GM12878 (cell line): ENCODE measurements around the gene ADGRF1. TPM values are rescaled to one million over a fixed set of nuclear protein-coding genes. Genes with fewer than 3 reads are reported as not detected.

Experiments used
- ATAC-seq: fragments of 200-7000 bp; cut with Tn5 transposase; 3 replicates; pipeline ENCODE4 v1.9.1; 2020; ENCODE audit warnings: mild to moderate bottlenecking, moderate library complexity
- BruUV-seq: library from RNA; stranded (reverse); fragments of 400-500 nt; replicated peaks from 2 replicates; lab custom pipeline; 2021; lab: Mats Ljungman, UMichigan
- CTCF ChIA-PET: fragments of 300-600 bp; sonication (Branson Sonifier 250); formaldehyde crosslinking; extraction: SDS; loops from one replicate; lab custom pipeline; 2021; ENCODE audit warnings: inconsistent platforms; lab: Yijun Ruan, JAX
- POLR2A ChIA-PET: fragments of 350-600 bp; formaldehyde crosslinking; extraction: SDS; loops from one replicate; lab custom pipeline; 2021; ENCODE audit warnings: inconsistent platforms; lab: Charles Lee
- RAD21 ChIA-PET: fragments of 300-600 bp; sonication (Branson Sonifier 250); formaldehyde crosslinking; loops from one replicate; lab custom pipeline; 2023; ENCODE audit warnings: antibody characterized with exemption; ENCODE audit not compliant: unreplicated experiment; lab: Charles Lee
- SMC1A ChIA-PET: fragments of 300-600 bp; sonication (Branson Sonifier 250); formaldehyde crosslinking; loops from one replicate; lab custom pipeline; 2023; ENCODE audit not compliant: unreplicated experiment, uncharacterized antibody; lab: Charles Lee
- DNase-seq: peaks from one replicate; pipeline ENCODE4 v3.0.0-alpha.2; 2011; ENCODE audit warnings: low read depth, low spot score
- FAIRE-seq: peaks from 3 replicates; lab custom pipeline; 2011; peaks lifted over from hg19 to GRCh38; lab: Jason Lieb, UNC
- H2AFZ ChIP-seq: 2 replicates; pipeline ENCODE4 v1.6.0; 2011; ENCODE audit warnings: low read depth, low read length, control low read depth; ENCODE audit not compliant: control insufficient read depth
- H3K27ac ChIP-seq: 2 replicates; pipeline ENCODE4 v1.5.1; 2011; ENCODE audit warnings: control low read depth; ENCODE audit not compliant: control insufficient read depth, insufficient read depth
- H3K27me3 ChIP-seq, 2 experiments: replicated peaks in 1 of 2; 2 replicates each; pipeline versions ENCODE4 v1.6.0 to v1.6.1; 2011; ENCODE audit warnings: low read length in 1 of 2; ENCODE audit not compliant: control insufficient read depth in 2 of 2, insufficient read depth in 2 of 2
- H3K36me3 ChIP-seq, 2 experiments: 2 replicates each; pipeline ENCODE4 v1.5.1; 2011; ENCODE audit warnings: low read length in 1 of 2; ENCODE audit not compliant: control insufficient read depth in 2 of 2, insufficient read depth in 2 of 2
- H3K4me1 ChIP-seq: 2 replicates; pipeline ENCODE4 v1.6.1; 2011; ENCODE audit warnings: mild to moderate bottlenecking, low read length, moderate library complexity, mixed read lengths; ENCODE audit not compliant: control insufficient read depth, insufficient read depth
- H3K4me2 ChIP-seq: 2 replicates; pipeline ENCODE4 v1.6.0; 2011; ENCODE audit warnings: control low read depth; ENCODE audit not compliant: control insufficient read depth, insufficient read depth
- H3K4me3 ChIP-seq: fragments of 200-600 bp; sonication (generic); 2 replicates; pipeline ENCODE4 v1.5.1; 2016
- H3K79me2 ChIP-seq: 2 replicates; pipeline ENCODE4 v1.6.0; 2011; ENCODE audit warnings: low read length; ENCODE audit not compliant: control insufficient read depth, insufficient read depth
- H3K9ac ChIP-seq: 2 replicates; pipeline ENCODE4 v1.8.0; 2011; ENCODE audit warnings: low read length, control low read depth, mixed read lengths; ENCODE audit not compliant: control insufficient read depth, insufficient read depth
- H3K9me3 ChIP-seq: replicated peaks from 3 replicates; pipeline ENCODE4 v1.5.1; 2011; ENCODE audit warnings: mild to moderate bottlenecking, low read length; ENCODE audit not compliant: control insufficient read depth, insufficient read depth
- H4K20me1 ChIP-seq: 2 replicates; pipeline ENCODE4 v1.6.0; 2011; ENCODE audit not compliant: control insufficient read depth, insufficient read depth
- ATF7 ChIP-seq: fragments of 450-650 bp; IDR thresholded peaks from 2 replicates; pipeline ENCODE4 v1.6.1; 2016; ENCODE audit warnings: low read depth, mild to moderate bottlenecking
- E2F4 ChIP-seq: IDR thresholded peaks from 2 replicates; pipeline ENCODE4 v1.6.1; 2012; ENCODE audit warnings: low read depth, low read length, improper control_type of control experiment
- EP300 ChIP-seq, 2 experiments: fragments of 150-350 bp in 1 of 2; IDR thresholded peaks; 2 replicates each; pipeline ENCODE4 v1.6.1; 2011 to 2012; ENCODE audit warnings: low read depth in 2 of 2, low read length in 2 of 2, borderline replicate concordance in 1 of 2, improper control_type of control experiment in 1 of 2, inconsistent platforms in 1 of 2; ENCODE audit not compliant: control insufficient read depth in 1 of 2
- MYC ChIP-seq: IDR thresholded peaks from 2 replicates; pipeline ENCODE4 v1.6.1; 2011; ENCODE audit warnings: mild to moderate bottlenecking, low read length, moderate library complexity, inconsistent platforms; ENCODE audit not compliant: insufficient read depth, insufficient replicate concordance, insufficient read length, severe bottlenecking
- NR2C2 ChIP-seq: IDR thresholded peaks from 2 replicates; pipeline ENCODE4 v1.6.1; 2011; ENCODE audit warnings: borderline replicate concordance, low read depth; ENCODE audit not compliant: control insufficient read depth, insufficient read length
- PKNOX1 ChIP-seq: fragments of 450-650 bp; IDR thresholded peaks from 2 replicates; pipeline ENCODE4 v1.6.1; 2016; ENCODE audit warnings: mild to moderate bottlenecking
- SKIL ChIP-seq: fragments of 450-650 bp; IDR thresholded peaks from 2 replicates; pipeline ENCODE4 v1.6.1; 2017; ENCODE audit warnings: mild to moderate bottlenecking, low read depth, inconsistent platforms; ENCODE audit not compliant: poor library complexity, severe bottlenecking
- TBL1XR1 ChIP-seq: IDR thresholded peaks from 2 replicates; pipeline ENCODE4 v1.6.1; 2012; ENCODE audit warnings: low read depth, low read length, improper control_type of control experiment
- ZBED1 ChIP-seq: IDR thresholded peaks from 2 replicates; pipeline ENCODE4 v1.6.1; 2016; ENCODE audit warnings: borderline replicate concordance
- ZNF207 ChIP-seq: fragments of 450-650 bp; IDR thresholded peaks from 2 replicates; pipeline ENCODE4 v1.6.1; 2014; ENCODE audit warnings: antibody characterized with exemption, mild to moderate bottlenecking, borderline replicate concordance
- WGBS: methylation state at CpG from one replicate; pipeline ENCODE4 v1.1.6; 2016; ENCODE audit warnings: low lambda C conversion rate; ENCODE audit not compliant: insufficient replicate concordance, insufficient coverage; ENCODE audit errors: missing lambda C conversion rate; 5-methylcytosine and 5-hydroxymethylcytosine counted together
- in situ Hi-C: fragments of 300-500 bp; cut with MboI; formaldehyde crosslinking; loops from 9 replicates; pipeline ENCODE4 v1.14.3; 2018; ENCODE audit warnings: mixed read lengths
- intact Hi-C: fragments of 100-400 bp; cut with micrococcal nuclease; formaldehyde crosslinking; loops from one replicate; pipeline ENCODE4 v1.14.2; 2022; ENCODE audit not compliant: unreplicated experiment
- polyA plus RNA-seq, 11 experiments: library from polyadenylated mRNA; depleted of rRNA in 4 of 11; unstranded in 6 of 11; stranded (reverse) in 5 of 11; fragments of >200 nt; fragmentation: Nextera tagmentation in 4 of 11; fragmentation: Illumina TruSeq in 1 of 11; extraction: Ambion mirVana in 4 of 11; extraction: Trizol in 1 of 11; gene quantifications; 1 replicate in 1 of 11; 2 replicates in 10 of 11; pipeline versions ENCODE4 v1.2.1 to v1.2.3, GENCODE V29; 2011 to 2016; ENCODE audit warnings: inconsistent platforms in 2 of 11, missing spikeins in 2 of 11, low read depth in 1 of 11
- total RNA-seq, 4 experiments: library from RNA; depleted of rRNA in 3 of 4; stranded (reverse); fragments of >200 nt in 3 of 4; fragmentation: Illumina TruSeq in 1 of 4; extraction: Trizol in 1 of 4; gene quantifications; 2 replicates each; pipeline versions ENCODE4 v1.2.1 to v1.2.3, GENCODE V29; 2013 to 2021

The ADGRF1 gene
- total and polyA plus RNA-seq, 10 of the 15 experiments (the other 5 are each of a cell fraction or from before 2014, with no cell fraction given) = 0.05 TPM; not detected in 9

GRCh38 chr6:46954837-46955451, 87.2 kb downstream of the ADGRF1 start:
- Histone ChIP-seq H3K79me2 (no peaks in the 10 kb centered on the region), H3K4me2 (no peak overlapping the region), H2AFZ (no peak overlapping the region), H3K9me3 (no peaks in the 10 kb centered on the region), H3K27me3 (peaks cover 0 to 2% of the 10 kb centered on the region in 2 experiments; a peak in 1 of 4 replicates), H3K4me3 (no peak overlapping the region), H4K20me1 (no peaks in the 10 kb centered on the region), H3K4me1 (no peaks in the 10 kb centered on the region), H3K27ac (no peak overlapping the region), H3K36me3 (no peaks in the 10 kb centered on the region), H3K9ac (no peak overlapping the region)
- no peak for TF ChIP-seq SKIL
- no peak for TF ChIP-seq E2F4
- TF ChIP-seq ZNF207 = no peak
- no peak for TF ChIP-seq PKNOX1
- no peak for TF ChIP-seq ATF7
- no peak for TF ChIP-seq TBL1XR1
- TF ChIP-seq NR2C2 = no peak
- TF ChIP-seq EP300 (IDR thresholded peaks at IDR 0.05; ENCODE audit: borderline replicate concordance in 1 of 2, control insufficient read depth in 1 of 2, low read depth in 2 of 2, low read length in 2 of 2) = no peak
- no peak for TF ChIP-seq ZBED1
- no peak for TF ChIP-seq MYC
- POLR2A ChIA-PET = no interaction called here
- SMC1A ChIA-PET = no interaction called here
- no TSS peak for BruUV-seq
- in situ Hi-C loops (no loop called here), intact Hi-C loops (no loop called here)
- CTCF ChIA-PET = no interaction called here
- WGBS = 35% methylated on average over 4 of the region's 4 CpGs
- FAIRE-seq = no peak
- no peak for DNase-seq
- RAD21 ChIA-PET = no interaction called here
- no peak for ATAC-seq
